ENCODE measurements around the gene FRMD1. TPM values are rescaled to one million over a fixed set of nuclear protein-coding genes. Genes with fewer than 3 reads are reported as not detected.

The FRMD1 gene
- total and polyA plus RNA-seq, 2 donors (not counting 1 experiment from before 2014, with no cell fraction given): not detected

- Mint-ChIP-seq H3K4me1 (no peaks in the 10 kb centered on the region), H3K27me3 (peaks cover 10% of the 10 kb centered on the region), H3K9me3 (ENCODE audit: insufficient read depth) (peaks cover 5% of the 10 kb centered on the region), H3K27ac (no peak overlapping the region), H3K4me3 (no peak overlapping the region)
- no peaks in the 10 kb centered on the region for H3K79me2 ChIP-seq (ENCODE audit: control insufficient read depth, insufficient read depth, low read length)
- no peak overlapping the region for H2AFZ ChIP-seq (ENCODE audit: insufficient read depth, low read depth, low read length, poor library complexity, severe bottlenecking)
- no peak overlapping the region for H3K9ac ChIP-seq (ENCODE audit: low read length)
- CTCF ChIA-PET: no interaction called here
- intact Hi-C loops (cut with micrococcal nuclease): no loop called here
- DNase-seq: no peak
- ATAC-seq (ENCODE audit: low read depth): no peak
- WGBS (ENCODE audit: insufficient coverage): 79% methylated on average over 13 of the region's 13 CpGs
- no peaks in the 10 kb centered on the region for H4K20me1 ChIP-seq (ENCODE audit: control insufficient read depth, insufficient read depth, low read length, poor library complexity, severe bottlenecking)
- no peaks in the 10 kb centered on the region for H3K4me1 ChIP-seq (ENCODE audit: control insufficient read depth in 2 of 2, insufficient read depth in 2 of 2, low read length in 2 of 2)
- no peak overlapping the region for H3K4me2 ChIP-seq (replicated peaks; ENCODE audit: low read depth, low read length, poor library complexity, severe bottlenecking)
- POLR2A ChIA-PET: no interaction called here
- TF ChIP-seq EZH2 (IDR thresholded peaks at IDR 0.05; ENCODE audit: borderline replicate concordance, insufficient read depth, low read depth, low read length, poor library complexity, severe bottlenecking) (no peak), CTCF (IDR thresholded peaks at IDR 0.05) (no peak)
- no peaks in the 10 kb centered on the region for H3K36me3 ChIP-seq (replicated peaks in 1 of 2; ENCODE audit: control extremely low read depth in 1 of 2, control insufficient read depth in 1 of 2, extremely low read depth in 1 of 2, insufficient read depth in 2 of 2, low read length in 1 of 2)
- peaks cover 0 to 29% (median 4%) of the 10 kb centered on the region in 3 donors for H3K9me3 ChIP-seq (ENCODE audit: control extremely low read depth in 1 of 3, control insufficient read depth in 2 of 3, insufficient read depth in 1 of 3, low read length in 2 of 3)
- peaks cover 0 to 13% (median 2%) of the 10 kb centered on the region in 4 experiments for H3K27me3 ChIP-seq (replicated peaks in 1 of 4; ENCODE audit: control extremely low read depth in 1 of 4, control insufficient read depth in 3 of 4, insufficient read depth in 4 of 4, low read length in 3 of 4)
- no peak overlapping the region for H3K27ac ChIP-seq (ENCODE audit: low read length in 2 of 2)
- H3K4me3 ChIP-seq (ENCODE audit: control extremely low read depth in 1 of 5, extremely low read depth in 1 of 5, insufficient read depth in 1 of 5, low read depth in 2 of 5, low read length in 4 of 5): no peak overlapping the region
Measured at GRCh38 chr6:168096271-168096764, 17.3 kb upstream of the FRMD1 start.

- H3K9me3 Mint-ChIP-seq (ENCODE audit: insufficient read depth): peaks cover 5% of the 10 kb centered on the region
- H3K4me1 ChIP-seq (ENCODE audit: control insufficient read depth in 2 of 2, insufficient read depth in 2 of 2, low read length in 2 of 2): no peaks in the 10 kb centered on the region
- intact Hi-C loops (cut with micrococcal nuclease): no loop called here
- no peak overlapping the region for H2AFZ ChIP-seq (ENCODE audit: insufficient read depth, low read depth, low read length, poor library complexity, severe bottlenecking)
- H3K27me3 ChIP-seq (replicated peaks in 1 of 4; ENCODE audit: control extremely low read depth in 1 of 4, control insufficient read depth in 3 of 4, insufficient read depth in 4 of 4, low read length in 3 of 4): peaks cover 0 to 13% (median 2%) of the 10 kb centered on the region in 4 experiments
- H3K79me2 ChIP-seq (ENCODE audit: control insufficient read depth, insufficient read depth, low read length): no peaks in the 10 kb centered on the region
- no peak overlapping the region for H3K4me3 Mint-ChIP-seq
- no peaks in the 10 kb centered on the region for H3K4me1 Mint-ChIP-seq
- H3K27ac ChIP-seq (ENCODE audit: low read length in 2 of 2): no peak overlapping the region
- H3K4me2 ChIP-seq (replicated peaks; ENCODE audit: low read depth, low read length, poor library complexity, severe bottlenecking): no peak overlapping the region
- H3K27me3 Mint-ChIP-seq: peaks cover 10% of the 10 kb centered on the region
- H3K9me3 ChIP-seq (ENCODE audit: control extremely low read depth in 1 of 3, control insufficient read depth in 2 of 3, insufficient read depth in 1 of 3, low read length in 2 of 3): peaks cover 0 to 35% (median 4%) of the 10 kb centered on the region in 3 donors
- CTCF ChIA-PET: no interaction called here
- H3K27ac Mint-ChIP-seq: no peak overlapping the region
- H3K9ac ChIP-seq (ENCODE audit: low read length): no peak overlapping the region
- H3K4me3 ChIP-seq (ENCODE audit: control extremely low read depth in 1 of 5, extremely low read depth in 1 of 5, insufficient read depth in 1 of 5, low read depth in 2 of 5, low read length in 4 of 5): no peak overlapping the region
- no peaks in the 10 kb centered on the region for H3K36me3 ChIP-seq (replicated peaks in 1 of 2; ENCODE audit: control extremely low read depth in 1 of 2, control insufficient read depth in 1 of 2, extremely low read depth in 1 of 2, insufficient read depth in 2 of 2, low read length in 1 of 2)
- TF ChIP-seq EZH2 (IDR thresholded peaks at IDR 0.05; ENCODE audit: borderline replicate concordance, insufficient read depth, low read depth, low read length, poor library complexity, severe bottlenecking) (no peak), CTCF (IDR thresholded peaks at IDR 0.05) (no peak)
- no peaks in the 10 kb centered on the region for H4K20me1 ChIP-seq (ENCODE audit: control insufficient read depth, insufficient read depth, low read length, poor library complexity, severe bottlenecking)
- WGBS (ENCODE audit: insufficient coverage): 91% methylated on average over 10 of the region's 14 CpGs
- no peak for ATAC-seq (ENCODE audit: low read depth)
- no peak for DNase-seq
- POLR2A ChIA-PET: no interaction called here
Measured at GRCh38 chr6:168095716-168096250, 16.8 kb upstream of the FRMD1 start.
